Cardiac muscle cell (in vitro differentiated cells and primary cell): ENCODE results near the gene MYO3B. TPM values are rescaled to one million over a fixed set of nuclear protein-coding genes. Genes with fewer than 3 reads are reported as not detected.

Experiments used
- DNase-seq, 2 donors: peaks; one replicate each; pipeline versions ENCODE4 v3.0.0 to v3.0.0-alpha.2; 2010 to 2017; ENCODE audit warnings: low read depth in 1 of 2, low spot score in 1 of 2
- H3K27ac ChIP-seq: fragments of 200-600 bp; sonication (generic); 2 replicates; pipeline ENCODE4 v1.5.1; 2016
- H3K27me3 ChIP-seq: fragments of 200-600 bp; sonication (generic); 2 replicates; pipeline ENCODE4 v1.6.0; 2016; ENCODE audit warnings: control low read depth
- H3K36me3 ChIP-seq: fragments of 200-600 bp; sonication (generic); 2 replicates; pipeline ENCODE4 v1.5.1; 2016; ENCODE audit warnings: control low read depth
- H3K4me1 ChIP-seq: fragments of 200-600 bp; sonication (generic); 2 replicates; pipeline ENCODE4 v1.8.1; 2017; ENCODE audit warnings: low read depth, mild to moderate bottlenecking, mixed run types
- H3K4me3 ChIP-seq: fragments of 200-600 bp; sonication (generic); 2 replicates; pipeline ENCODE4 v1.5.1; 2016; ENCODE audit warnings: mild to moderate bottlenecking
- H3K9me3 ChIP-seq: fragments of 200-600 bp; sonication (generic); 2 replicates; pipeline ENCODE4 v1.5.1; 2017; ENCODE audit warnings: low read depth, mild to moderate bottlenecking, control low read depth
- CTCF ChIP-seq: IDR thresholded peaks from 2 replicates; pipeline ENCODE4 v1.5.1; 2012; ENCODE audit warnings: low read depth, mild to moderate bottlenecking, low read length
- polyA plus RNA-seq: library from polyadenylated mRNA; unstranded; fragments of >200 nt; fragmentation: Nextera tagmentation; extraction: Ambion mirVana; gene quantifications from 2 replicates; pipeline ENCODE4 v1.2.1, GENCODE V29; 2016
- total RNA-seq: library from RNA; depleted of rRNA; stranded (reverse); fragments of >200 nt; gene quantifications from 2 replicates; pipeline ENCODE4 v1.2.3, GENCODE V29; 2016

The MYO3B gene
- total and polyA plus RNA-seq, 2 experiments from 2014 or later = not detected

- Histone ChIP-seq H3K27ac (no peak overlapping the region), H3K4me3 (no peak overlapping the region), H3K9me3 (no peaks in the 10 kb centered on the region), H3K4me1 (no peaks in the 10 kb centered on the region), H3K27me3 (no peaks in the 10 kb centered on the region), H3K36me3 (no peaks in the 10 kb centered on the region)
- no peak for DNase-seq
- TF ChIP-seq CTCF = no peak
Measured at GRCh38 chr2:170436077-170436943, 258.4 kb downstream of the MYO3B start.

- H3K4me3 ChIP-seq = no peak overlapping the region
- H3K9me3 ChIP-seq = no peaks in the 10 kb centered on the region
- no peak overlapping the region for H3K27ac ChIP-seq
- DNase-seq = no peak
- H3K36me3 ChIP-seq = no peaks in the 10 kb centered on the region
- TF ChIP-seq CTCF = no peak
- H3K27me3 ChIP-seq = no peaks in the 10 kb centered on the region
- H3K4me1 ChIP-seq = no peaks in the 10 kb centered on the region
Measured at GRCh38 chr2:170446078-170446477, 268.1 kb downstream of the MYO3B start.

GRCh38 chr2:170449034-170449433, 271.1 kb downstream of the MYO3B start:
- TF ChIP-seq CTCF = no peak
- H3K36me3 ChIP-seq = no peaks in the 10 kb centered on the region
- H3K9me3 ChIP-seq = no peaks in the 10 kb centered on the region
- H3K27me3 ChIP-seq = no peaks in the 10 kb centered on the region
- no peak for DNase-seq
- H3K4me3 ChIP-seq = no peak overlapping the region
- H3K27ac ChIP-seq = no peak overlapping the region
- no peaks in the 10 kb centered on the region for H3K4me1 ChIP-seq

GRCh38 chr2:170454471-170455372, 276.8 kb downstream of the MYO3B start:
- no peak for DNase-seq
- no peak overlapping the region for H3K27ac ChIP-seq
- no peak overlapping the region for H3K4me3 ChIP-seq
- no peaks in the 10 kb centered on the region for H3K36me3 ChIP-seq
- no peak for TF ChIP-seq CTCF
- no peaks in the 10 kb centered on the region for H3K9me3 ChIP-seq
- no peaks in the 10 kb centered on the region for H3K4me1 ChIP-seq
- H3K27me3 ChIP-seq = no peaks in the 10 kb centered on the region

- DNase-seq = no peak
- Histone ChIP-seq H3K27ac (no peak overlapping the region), H3K4me1 (no peaks in the 10 kb centered on the region), H3K4me3 (no peak overlapping the region), H3K9me3 (no peaks in the 10 kb centered on the region), H3K36me3 (no peaks in the 10 kb centered on the region), H3K27me3 (no peaks in the 10 kb centered on the region)
- TF ChIP-seq CTCF = no peak
Measured at GRCh38 chr2:170455617-170456426, 277.9 kb downstream of the MYO3B start.
